ENCODE measurements around the gene MIXL1.
"Not testable (repeated sequence)": the region's sequence is repeated elsewhere in the genome, so short reads cannot be mapped to it uniquely, and the experiment has no call there.

Gene MIXL1

GRCh38 chr1:226268421-226269124 lies 45.1 kb downstream of the MIXL1 start:
- DNase-seq (ENCODE audit: low spot score): no peak
- in situ Hi-C loops (cut with MboI; ENCODE audit: low sequenced_read_pairs, unreplicated experiment): no loop called here
- TF ChIP-seq, protein P1, sequence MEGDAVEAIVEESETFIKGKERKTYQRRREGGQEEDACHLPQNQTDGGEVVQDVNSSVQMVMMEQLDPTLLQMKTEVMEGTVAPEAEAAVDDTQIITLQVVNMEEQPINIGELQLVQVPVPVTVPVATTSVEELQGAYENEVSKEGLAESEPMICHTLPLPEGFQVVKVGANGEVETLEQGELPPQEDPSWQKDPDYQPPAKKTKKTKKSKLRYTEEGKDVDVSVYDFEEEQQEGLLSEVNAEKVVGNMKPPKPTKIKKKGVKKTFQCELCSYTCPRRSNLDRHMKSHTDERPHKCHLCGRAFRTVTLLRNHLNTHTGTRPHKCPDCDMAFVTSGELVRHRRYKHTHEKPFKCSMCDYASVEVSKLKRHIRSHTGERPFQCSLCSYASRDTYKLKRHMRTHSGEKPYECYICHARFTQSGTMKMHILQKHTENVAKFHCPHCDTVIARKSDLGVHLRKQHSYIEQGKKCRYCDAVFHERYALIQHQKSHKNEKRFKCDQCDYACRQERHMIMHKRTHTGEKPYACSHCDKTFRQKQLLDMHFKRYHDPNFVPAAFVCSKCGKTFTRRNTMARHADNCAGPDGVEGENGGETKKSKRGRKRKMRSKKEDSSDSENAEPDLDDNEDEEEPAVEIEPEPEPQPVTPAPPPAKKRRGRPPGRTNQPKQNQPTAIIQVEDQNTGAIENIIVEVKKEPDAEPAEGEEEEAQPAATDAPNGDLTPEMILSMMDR (IDR thresholded peaks at IDR 0.05; ENCODE audit: borderline replicate concordance, control extremely low read depth, extremely low read depth, insufficient read depth, missing control alignments): no peak

- in situ Hi-C loops (cut with MboI; ENCODE audit: low sequenced_read_pairs, unreplicated experiment): not testable (repeated sequence)
Measured at GRCh38 chr1:226272233-226272902, 48.9 kb downstream of the MIXL1 start.

GRCh38 chr1:226274138-226274537 lies 50.7 kb downstream of the MIXL1 start:
- in situ Hi-C loops (cut with MboI; ENCODE audit: low sequenced_read_pairs, unreplicated experiment): no loop called here
- TF ChIP-seq, protein P1 (IDR thresholded peaks at IDR 0.05; ENCODE audit: borderline replicate concordance, control extremely low read depth, extremely low read depth, insufficient read depth, missing control alignments): no peak
- no peak for DNase-seq (ENCODE audit: low spot score)

More at GRCh38 chr1:226272233-226272902, 48.9 kb downstream of the MIXL1 start:
- not testable (repeated sequence) for DNase-seq (ENCODE audit: low spot score)

- DNase-seq (ENCODE audit: low spot score): no peak
- TF ChIP-seq, protein P1 (IDR thresholded peaks at IDR 0.05; ENCODE audit: borderline replicate concordance, control extremely low read depth, extremely low read depth, insufficient read depth, missing control alignments): no peak
- in situ Hi-C loops (cut with MboI; ENCODE audit: low sequenced_read_pairs, unreplicated experiment): no loop called here
Measured at GRCh38 chr1:226276077-226276682, 52.7 kb downstream of the MIXL1 start.
